A549 (cell line): Measurements from ENCODE around the gene PDE4D. TPM values are rescaled to one million over a fixed set of nuclear protein-coding genes. Genes with fewer than 3 reads are reported as not detected.

Experiments
- ATAC-seq, 2 experiments: fragments of 200-7000 bp in 1 of 2; fragments of >200 bp in 1 of 2; cut with Nextera tagmentation in 1 of 2; cut with Tn5 transposase in 1 of 2; 3 replicates each; pipeline versions ENCODE4 v1.8.0 to v1.9.1; 2018 to 2020; ENCODE audit warnings: mild to moderate bottlenecking in 1 of 2, moderate library complexity in 1 of 2
- CTCF ChIA-PET: fragments of 300-600 bp; sonication (Branson Sonifier 250); formaldehyde crosslinking; extraction: SDS; loops from one replicate; lab custom pipeline; 2021; ENCODE audit warnings: antibody characterized with exemption, inconsistent platforms; lab: Yijun Ruan, JAX
- POLR2A ChIA-PET: fragments of 350-600 bp; formaldehyde crosslinking; extraction: SDS; loops from one replicate; lab custom pipeline; 2021; ENCODE audit warnings: antibody characterized with exemption, inconsistent platforms; lab: Yijun Ruan, JAX
- DNase-seq, 2 experiments: peaks; one replicate each; pipeline versions ENCODE4 v3.0.0 to v3.0.0-alpha.2; 2011 to 2016; ENCODE audit warnings: low read depth in 1 of 2, low spot score in 1 of 2
- FAIRE-seq: peaks from 2 replicates; lab custom pipeline; 2011; peaks lifted over from hg19 to GRCh38; lab: Jason Lieb, UNC
- H3K27ac ChIP-seq, 2 experiments: fragments of >200 bp; sonication (Bioruptor Twin); formaldehyde crosslinking; 3 replicates each; pipeline ENCODE4 v1.5.1; 2016 to 2017
- H3K4me1 ChIP-seq: fragments of >200 bp; sonication (Bioruptor Twin); formaldehyde crosslinking; 3 replicates; pipeline ENCODE4 v1.6.1; 2016
- H3K4me2 ChIP-seq: fragments of >200 bp; sonication (Bioruptor Twin); formaldehyde crosslinking; 3 replicates; pipeline ENCODE4 v1.6.1; 2016
- H3K4me3 ChIP-seq: fragments of >200 bp; sonication (Bioruptor Twin); formaldehyde crosslinking; 3 replicates; pipeline ENCODE4 v1.5.1; 2016
- H3K9me3 ChIP-seq: fragments of >200 bp; sonication (Bioruptor Twin); formaldehyde crosslinking; 3 replicates; pipeline ENCODE4 v1.6.1; 2016
- CEBPB ChIP-seq, 2 experiments: fragments of >200 bp in 1 of 2; sonication (Bioruptor Twin) in 1 of 2; formaldehyde crosslinking in 1 of 2; IDR thresholded peaks; 2 replicates each; pipeline ENCODE4 v1.6.1; 2012 to 2016
- CTCF ChIP-seq: fragments of >200 bp; sonication (Bioruptor Twin); formaldehyde crosslinking; IDR thresholded peaks from 3 replicates; pipeline ENCODE4 v1.5.1; 2016
- E2F6 ChIP-seq: IDR thresholded peaks from 2 replicates; pipeline ENCODE4 v1.6.1; 2012; ENCODE audit warnings: low read depth, borderline replicate concordance
- EHMT2 ChIP-seq: fragments of 200-600 bp; sonication (generic); IDR thresholded peaks from 2 replicates; pipeline ENCODE4 v1.6.1; 2016; ENCODE audit warnings: antibody characterized with exemption, low read depth, mild to moderate bottlenecking, moderate library complexity
- EP300 ChIP-seq, 2 experiments: fragments of >200 bp; sonication (Bioruptor Twin); formaldehyde crosslinking; IDR thresholded peaks; 2 replicates in 1 of 2; 3 replicates in 1 of 2; pipeline ENCODE4 v1.6.1; 2016 to 2017
- FOSB ChIP-seq: fragments of 250-450 bp; sonication (Bioruptor Pico); IDR thresholded peaks from 2 replicates; pipeline ENCODE4 v1.5.0; 2020; ENCODE audit warnings: mild to moderate bottlenecking, moderate library complexity
- GATA3 ChIP-seq: IDR thresholded peaks from 2 replicates; pipeline ENCODE4 v1.6.1; 2012; ENCODE audit warnings: borderline replicate concordance
- HEYL ChIP-seq: fragments of 250-450 bp; sonication (Bioruptor Pico); IDR thresholded peaks from 2 replicates; pipeline ENCODE4 v1.8.0; 2021; ENCODE audit warnings: mild to moderate bottlenecking, moderate library complexity
- HMGXB4 ChIP-seq: fragments of 250-450 bp; sonication (Bioruptor Pico); IDR thresholded peaks from 2 replicates; pipeline ENCODE4 v1.5.0; 2021; ENCODE audit warnings: mild to moderate bottlenecking, moderate library complexity, borderline replicate concordance
- HOXB5 ChIP-seq: fragments of 250-450 bp; sonication (Bioruptor Pico); IDR thresholded peaks from 2 replicates; pipeline ENCODE4 v1.5.0; 2020; ENCODE audit warnings: mild to moderate bottlenecking, moderate library complexity
- JUN ChIP-seq, 2 experiments: fragments of >200 bp; sonication (Bioruptor Twin); formaldehyde crosslinking; IDR thresholded peaks; 2 replicates in 1 of 2; 3 replicates in 1 of 2; pipeline ENCODE4 v1.6.1; 2016 to 2017
- KDM1A ChIP-seq: fragments of 200-600 bp; sonication (generic); IDR thresholded peaks from 2 replicates; pipeline ENCODE4 v1.6.1; 2016; ENCODE audit warnings: low read depth, mild to moderate bottlenecking
- MAX ChIP-seq: IDR thresholded peaks from 2 replicates; pipeline ENCODE4 v1.6.1; 2012
- MAZ ChIP-seq: fragments of 150-350 bp; IDR thresholded peaks from 2 replicates; pipeline ENCODE4 v1.6.1; 2014; ENCODE audit warnings: antibody characterized with exemption, low read depth, low read length, borderline replicate concordance
- MYC ChIP-seq: IDR thresholded peaks from 2 replicates; pipeline ENCODE4 v1.6.1; 2012; ENCODE audit warnings: mild to moderate bottlenecking, inconsistent platforms, low read length, improper control_type of control experiment, borderline replicate concordance
- NFE2L2 ChIP-seq: fragments of 150-350 bp; conservative IDR thresholded peaks from 2 replicates; pipeline ENCODE4 v1.6.1; 2014; ENCODE audit warnings: low read length
- PHF8 ChIP-seq: fragments of 200-600 bp; sonication (generic); IDR thresholded peaks from 2 replicates; pipeline ENCODE4 v1.6.1; 2016; ENCODE audit warnings: low read depth, mild to moderate bottlenecking, antibody characterized with exemption, moderate library complexity, borderline replicate concordance
- RAD21 ChIP-seq, 2 experiments: fragments of >200 bp in 1 of 2; sonication (Bioruptor Twin) in 1 of 2; formaldehyde crosslinking in 1 of 2; IDR thresholded peaks in 1 of 2; conservative IDR thresholded peaks in 1 of 2; 2 replicates in 1 of 2; 3 replicates in 1 of 2; pipeline ENCODE4 v1.6.1; 2012 to 2018; ENCODE audit warnings: inconsistent platforms in 1 of 2
- RFX5 ChIP-seq: fragments of 450-650 bp; IDR thresholded peaks from 2 replicates; pipeline ENCODE4 v1.7.1; 2014; ENCODE audit warnings: antibody characterized with exemption, mild to moderate bottlenecking, moderate library complexity
- SMC3 ChIP-seq: fragments of >200 bp; sonication (Bioruptor Twin); formaldehyde crosslinking; IDR thresholded peaks from 3 replicates; pipeline ENCODE4 v1.6.1; 2018; ENCODE audit warnings: inconsistent platforms
- ZC3H11A ChIP-seq: fragments of 450-650 bp; IDR thresholded peaks from 2 replicates; pipeline ENCODE4 v1.6.1; 2014; ENCODE audit warnings: antibody characterized with exemption, mild to moderate bottlenecking
- WGBS: methylation state at CpG from one replicate; pipeline ENCODE4 v1.1.6; 2017; ENCODE audit errors: missing lambda C conversion rate; 5-methylcytosine and 5-hydroxymethylcytosine counted together
- polyA plus RNA-seq, 4 experiments: library from polyadenylated mRNA; depleted of rRNA in 3 of 4; stranded (reverse); fragments of >200 nt; fragmentation: RNase III in 1 of 4; extraction: RNeasy Plus Mini Kit Qiagen cat#74134 plus additional on column Dnase treatment in 1 of 4; gene quantifications; 2 replicates in 3 of 4; 3 replicates in 1 of 4; pipeline ENCODE4 v1.2.3, GENCODE V29; 2011 to 2017

The PDE4D gene
- polyA plus RNA-seq, 2 of the 4 experiments (the other 2 are of a cell fraction): 74.0 to 213 TPM

GRCh38 chr5:59187857-59188256, 705.7 kb downstream of the PDE4D start:
- peak in 1 of 2 experiments; percentile 70 for DNase-seq
- WGBS: 8% methylated on average over 4 of the region's 4 CpGs
- FAIRE-seq: peak; percentile 23
- peak; percentile 49 to 60; a peak in 3 of 6 replicates for ATAC-seq
- Histone ChIP-seq H3K9me3 (no peaks in the 10 kb centered on the region), H3K4me2 (peak overlapping the region; percentile 91), H3K4me1 (peaks cover 99% of the 10 kb centered on the region), H3K27ac (peak overlapping the region; percentile 88 to 89), H3K4me3 (peak overlapping the region; percentile 8; the same call in 1 of the 3 replicates)
- POLR2A ChIA-PET: interaction anchor here (1.0 to 1.5 kb wide), 3 partner anchors 140 to 357 kb away, joined by 3 read pairs; no protein-coding TSS in a partner anchor
- CTCF ChIA-PET: interaction anchor here (0.6 to 4.8 kb wide), 45 partner anchors 8 to 709 kb away, joined by 3 to 58 read pairs (median 6); no protein-coding TSS in a partner anchor
- 0 out of 2 replicates have a peak, but pooled peaks have one; percentile 18 for TF ChIP-seq GATA3
- peak in 1 of 2 experiments; percentile 31; a peak in 1 of 4 replicates for TF ChIP-seq CEBPB (IDR thresholded peaks at IDR 0.05)
- no peak for TF ChIP-seq MAZ
- peak in 1 of 2 experiments; percentile 12; a peak in 1 of 5 replicates for TF ChIP-seq JUN (IDR thresholded peaks at IDR 0.05)
- TF ChIP-seq KDM1A: no peak

GRCh38 chr5:59186623-59187022, 706.9 kb downstream of the PDE4D start:
- H3K27ac ChIP-seq: peak overlapping the region; percentile 71 to 89
- TF ChIP-seq HMGXB4 (CRISPR knock-in tag) (no peak), HEYL (CRISPR knock-in tag) (no peak), E2F6 (no peak), EHMT2 (no peak), MAX (no peak), MYC (no peak), PHF8 (no peak), NFE2L2 (no peak), FOSB (no peak), RAD21 (conservative IDR thresholded peaks at IDR 0.05 in 1 of 2, IDR thresholded peaks at IDR 0.05 in 1 of 2) (no peak), ZC3H11A (no peak), EP300 (IDR thresholded peaks at IDR 0.05) (no peak), HOXB5 (no peak), SMC3 (no peak), RFX5 (no peak)
- POLR2A ChIA-PET: no interaction called here
- H3K9me3 ChIP-seq: no peaks in the 10 kb centered on the region
- CTCF ChIA-PET: interaction anchor here (1.2 to 4.8 kb wide), 4 partner anchors 13 to 708 kb away, joined by 3 to 40 read pairs (median 12); no protein-coding TSS in a partner anchor
- FAIRE-seq: no peak
- peaks cover 96% of the 10 kb centered on the region for H3K4me1 ChIP-seq
- 74% methylated on average over 8 of the region's 8 CpGs for WGBS
- no peak for ATAC-seq
- no peak for DNase-seq
- H3K4me2 ChIP-seq: peak overlapping the region; percentile 91; the same call in 1 of the 3 replicates
- no peak overlapping the region for H3K4me3 ChIP-seq

GRCh38 chr5:59185757-59186385, 707.7 kb downstream of the PDE4D start:
- Histone ChIP-seq H3K27ac (peak overlapping the region; percentile 71 to 89), H3K9me3 (no peaks in the 10 kb centered on the region), H3K4me1 (peaks cover 92% of the 10 kb centered on the region), H3K4me2 (no peak overlapping the region), H3K4me3 (no peak overlapping the region)
- CTCF ChIA-PET: interaction anchor here (0.9 to 4.8 kb wide), 7 partner anchors 12 to 195 kb away, joined by 4 to 40 read pairs (median 5); no protein-coding TSS in a partner anchor
- POLR2A ChIA-PET: no interaction called here
- WGBS: 87% methylated on average over 5 of the region's 5 CpGs
- TF ChIP-seq CTCF (peak; percentile 14; the same call in 1 of the 3 replicates), MAZ (no peak)
- FAIRE-seq (peak; percentile 36), DNase-seq (no peak), ATAC-seq (no peak)
